ENCODE results near the gene SPACA5B.
"Not testable (repeated sequence)": the region's sequence is repeated elsewhere in the genome, so short reads cannot be mapped to it uniquely, and the experiment has no call there.

Gene SPACA5B

DNA sequence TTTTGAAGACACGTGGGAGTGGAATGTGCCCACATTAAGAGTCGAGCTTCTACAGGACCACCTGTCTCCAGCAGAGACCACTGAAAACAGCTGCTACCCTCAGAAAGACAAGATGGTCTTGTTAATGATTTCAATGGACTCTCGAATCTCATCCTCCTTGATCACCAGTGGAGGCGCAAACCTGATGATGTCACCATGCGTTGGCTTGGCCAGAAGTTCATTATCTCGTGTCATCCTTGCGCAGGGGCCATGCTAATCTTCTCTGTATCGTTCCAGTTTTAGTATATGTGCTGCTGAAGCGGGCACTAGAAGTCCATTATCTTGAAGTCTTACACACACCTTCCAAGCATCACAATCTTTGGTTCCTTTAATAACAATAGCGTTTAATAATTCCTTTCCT, 23.3 kb downstream of the SPACA5B start:
- no peaks in the 10 kb centered on the region for H3K4me1 ChIP-seq (ENCODE audit: insufficient read depth, low read length)
- H3K27me3 ChIP-seq (ENCODE audit: insufficient read depth, low read length): peaks cover 2% of the 10 kb centered on the region
- no peaks in the 10 kb centered on the region for H3K9me3 ChIP-seq (ENCODE audit: low read length)
- no peaks in the 10 kb centered on the region for H3K36me3 ChIP-seq (ENCODE audit: insufficient read depth, low read length)
- no peak overlapping the region for H3K4me3 ChIP-seq (ENCODE audit: low read length)
- H2AFZ ChIP-seq (ENCODE audit: low read depth, low read length): no peak overlapping the region

DNA sequence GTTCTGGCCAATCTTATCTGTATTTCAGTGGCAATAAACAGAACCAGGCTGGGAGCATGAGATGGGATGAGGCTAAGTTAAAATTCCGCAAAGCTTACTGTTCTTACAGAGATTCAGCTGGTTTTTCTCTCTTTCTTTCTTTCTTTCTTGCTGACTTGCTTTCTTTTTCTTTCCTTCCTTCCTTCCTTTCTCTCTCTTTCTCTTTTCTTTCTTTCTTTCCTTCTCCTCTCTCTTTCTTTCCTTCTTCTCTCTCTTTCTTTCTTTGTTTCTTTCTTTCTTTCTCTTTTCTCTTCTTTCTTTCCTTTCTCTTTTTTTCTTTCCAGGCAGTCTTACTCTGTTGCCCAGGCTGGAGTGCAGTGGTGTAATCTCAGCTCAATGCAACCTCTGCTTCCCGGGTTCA, 24.4 kb downstream of the SPACA5B start:
- Histone ChIP-seq H3K36me3 (ENCODE audit: insufficient read depth, low read length) (no peaks in the 10 kb centered on the region), H2AFZ (ENCODE audit: low read depth, low read length) (no peak overlapping the region)

DNA sequence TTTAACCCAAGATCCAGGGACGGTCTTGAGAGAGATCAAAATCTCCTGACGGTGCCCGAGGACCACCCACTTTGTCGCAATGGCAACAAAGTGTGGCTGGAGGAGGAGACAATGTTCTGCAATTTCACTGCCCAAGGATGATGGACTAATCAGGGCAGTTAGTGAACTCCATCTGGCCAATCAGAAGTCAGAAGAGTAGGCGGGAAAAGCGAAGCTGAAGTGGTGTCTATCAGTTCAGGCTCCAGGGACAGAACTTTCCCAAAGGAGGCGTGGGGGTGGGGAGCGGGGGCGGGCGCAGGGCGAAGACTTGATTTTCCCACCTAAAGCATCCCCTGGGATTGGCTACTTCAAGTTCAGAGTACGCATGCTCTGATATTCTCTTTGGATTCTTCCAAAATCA, 25.6 kb downstream of the SPACA5B start:
- no peak overlapping the region for H3K4me3 ChIP-seq (ENCODE audit: low read length)
- H3K9me3 ChIP-seq (ENCODE audit: low read length): no peaks in the 10 kb centered on the region
- H3K36me3 ChIP-seq (ENCODE audit: insufficient read depth, low read length): no peaks in the 10 kb centered on the region
- H2AFZ ChIP-seq (ENCODE audit: low read depth, low read length): no peak overlapping the region
- H3K4me1 ChIP-seq (ENCODE audit: insufficient read depth, low read length): no peaks in the 10 kb centered on the region
- peaks cover 2% of the 10 kb centered on the region for H3K27me3 ChIP-seq (ENCODE audit: insufficient read depth, low read length)

More for the DNA sequence above, 24.4 kb downstream of the SPACA5B start:
- Histone ChIP-seq H3K4me3 (ENCODE audit: low read length) (no peak overlapping the region), H3K27me3 (ENCODE audit: insufficient read depth, low read length) (peaks cover 2% of the 10 kb centered on the region), H3K9me3 (ENCODE audit: low read length) (no peaks in the 10 kb centered on the region), H3K4me1 (ENCODE audit: insufficient read depth, low read length) (no peaks in the 10 kb centered on the region)

DNA sequence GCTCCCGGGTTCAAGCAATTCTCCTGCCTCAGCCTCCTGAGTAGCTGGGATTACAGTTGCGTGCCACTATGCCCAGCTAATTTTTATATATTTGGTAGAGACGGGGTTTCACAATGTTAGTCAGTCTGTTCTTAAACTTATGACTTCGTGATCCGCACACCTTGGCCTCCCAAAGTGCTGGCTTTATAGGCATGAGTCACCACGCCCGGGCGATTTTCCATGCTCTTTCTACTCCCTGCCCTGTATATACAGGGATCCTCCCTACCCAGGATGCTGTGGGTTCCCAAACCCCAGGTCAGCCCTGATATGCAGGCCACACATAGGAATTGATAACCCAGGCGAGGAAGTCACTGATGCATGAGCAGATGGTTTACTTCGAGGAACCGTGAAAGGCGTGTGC, 34.8 kb downstream of the SPACA5B start:
- no peak overlapping the region for H3K4me3 ChIP-seq (ENCODE audit: low read length)
- H3K4me1 ChIP-seq (ENCODE audit: insufficient read depth, low read length): no peaks in the 10 kb centered on the region
- no peak overlapping the region for H2AFZ ChIP-seq (ENCODE audit: low read depth, low read length)
- H3K36me3 ChIP-seq (ENCODE audit: insufficient read depth, low read length): no peaks in the 10 kb centered on the region
- no peaks in the 10 kb centered on the region for H3K27me3 ChIP-seq (ENCODE audit: insufficient read depth, low read length)
- no peaks in the 10 kb centered on the region for H3K9me3 ChIP-seq (ENCODE audit: low read length)

DNA sequence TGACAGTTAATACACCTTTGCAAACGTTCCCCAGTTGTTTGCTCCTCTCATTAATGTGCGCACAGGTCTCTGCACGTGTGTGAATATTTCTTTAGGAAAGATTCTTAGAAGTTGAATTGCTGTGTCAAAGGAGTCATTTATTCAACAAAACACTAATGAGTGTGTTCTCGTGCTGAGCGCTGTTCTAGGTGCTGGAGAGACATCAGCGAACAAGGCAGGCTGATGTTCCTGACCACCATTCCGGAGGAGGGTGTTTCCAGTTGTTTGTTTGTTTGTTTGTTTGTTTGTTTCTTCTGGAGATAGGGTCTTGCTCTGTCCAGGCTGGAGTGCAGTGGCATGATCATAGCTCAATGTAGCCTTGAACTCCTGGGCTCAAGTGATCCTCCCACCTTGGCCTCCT, 35.9 kb downstream of the SPACA5B start:
- not testable (repeated sequence) for H3K4me1 ChIP-seq (ENCODE audit: insufficient read depth, low read length); H3K36me3 ChIP-seq (ENCODE audit: insufficient read depth, low read length); H3K27me3 ChIP-seq (ENCODE audit: insufficient read depth, low read length); H2AFZ ChIP-seq (ENCODE audit: low read depth, low read length); H3K4me3 ChIP-seq (ENCODE audit: low read length); H3K9me3 ChIP-seq (ENCODE audit: low read length)

DNA sequence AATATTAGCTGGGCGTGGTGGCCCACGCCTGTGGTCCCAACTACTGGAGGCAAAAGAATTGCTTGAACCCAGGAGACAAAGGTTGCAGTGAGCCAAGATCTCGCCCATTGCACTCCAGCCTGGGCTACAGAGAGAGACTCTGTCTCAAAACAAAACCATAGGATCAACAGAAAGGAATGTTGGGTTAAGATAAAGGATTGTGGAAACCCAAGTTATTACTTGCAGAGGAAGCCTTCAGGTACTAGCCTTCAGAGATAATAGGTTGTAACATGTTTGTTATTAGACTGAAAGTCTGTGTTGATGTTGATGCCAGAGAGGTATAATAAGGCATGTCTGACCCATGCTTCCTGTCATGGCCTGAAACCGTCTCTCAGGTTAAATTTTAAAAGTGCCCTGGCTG, 49.3 kb downstream of the SPACA5B start:
- no peaks in the 10 kb centered on the region for H3K27me3 ChIP-seq (ENCODE audit: insufficient read depth, low read length)
- no peak overlapping the region for H2AFZ ChIP-seq (ENCODE audit: low read depth, low read length)
- H3K4me1 ChIP-seq (ENCODE audit: insufficient read depth, low read length): no peaks in the 10 kb centered on the region
- H3K36me3 ChIP-seq (ENCODE audit: insufficient read depth, low read length): no peaks in the 10 kb centered on the region
- H3K4me3 ChIP-seq (ENCODE audit: low read length): no peak overlapping the region
- no peaks in the 10 kb centered on the region for H3K9me3 ChIP-seq (ENCODE audit: low read length)

DNA sequence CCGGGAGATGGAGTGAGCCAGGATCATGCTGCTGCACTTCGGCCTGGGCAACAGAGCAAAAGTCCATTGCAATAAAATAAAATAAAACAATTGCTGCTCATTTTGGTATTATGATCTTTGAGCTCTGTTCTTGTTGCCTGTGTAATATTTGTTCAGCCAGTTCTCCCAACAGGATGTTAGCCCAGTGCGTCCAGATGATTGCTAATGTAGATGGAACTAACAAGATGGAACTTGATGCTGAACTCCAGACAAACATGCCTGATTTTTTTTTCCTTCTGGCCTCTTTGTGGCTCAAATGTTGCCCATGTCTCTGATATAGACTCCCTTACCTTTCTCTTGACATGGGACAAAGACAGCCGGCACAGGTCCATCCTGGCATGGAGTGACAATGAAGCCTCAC, 50.4 kb downstream of the SPACA5B start:
- Histone ChIP-seq H3K27me3 (ENCODE audit: insufficient read depth, low read length) (no peaks in the 10 kb centered on the region), H3K9me3 (ENCODE audit: low read length) (no peaks in the 10 kb centered on the region), H3K4me1 (ENCODE audit: insufficient read depth, low read length) (no peaks in the 10 kb centered on the region), H2AFZ (ENCODE audit: low read depth, low read length) (no peak overlapping the region), H3K4me3 (ENCODE audit: low read length) (no peak overlapping the region), H3K36me3 (ENCODE audit: insufficient read depth, low read length) (no peaks in the 10 kb centered on the region)

DNA sequence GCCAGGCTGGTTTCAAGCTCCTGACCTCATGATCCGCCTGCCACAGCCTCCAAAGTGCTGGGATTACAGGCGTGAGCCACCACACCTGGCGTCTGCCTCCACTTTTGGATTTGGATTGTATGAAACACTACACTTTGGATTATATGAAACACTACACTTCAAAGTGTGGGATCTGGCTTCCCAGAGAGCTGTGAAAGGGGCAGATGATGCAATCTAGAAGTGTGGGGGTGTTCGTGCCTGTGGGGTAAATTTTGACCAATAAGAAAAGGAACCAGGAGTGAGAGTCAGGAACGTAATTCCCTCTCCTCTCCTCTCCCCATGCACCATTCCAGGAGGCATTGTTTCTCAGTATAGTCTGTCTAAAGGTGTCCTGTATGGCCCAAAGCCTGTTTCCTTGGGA, 51.5 kb downstream of the SPACA5B start:
- H3K9me3 ChIP-seq (ENCODE audit: low read length); H3K4me1 ChIP-seq (ENCODE audit: insufficient read depth, low read length); H3K27me3 ChIP-seq (ENCODE audit: insufficient read depth, low read length); H3K4me3 ChIP-seq (ENCODE audit: low read length); H2AFZ ChIP-seq (ENCODE audit: low read depth, low read length); H3K36me3 ChIP-seq (ENCODE audit: insufficient read depth, low read length): not testable (repeated sequence)
